NCI-H510A (cell line): ENCODE data around the gene CAVIN1.
A peak's percentile ranks its signal among the peaks of the same experiment; 100 is the strongest.
"Not testable (repeated sequence)": the region's sequence is repeated elsewhere in the genome, so short reads cannot be mapped to it uniquely, and the experiment has no call there.

Experiments used
- DNase-seq: peaks from one replicate; lab custom pipeline; 2025; lab: John Stamatoyannopoulos, UW

Gene CAVIN1

GRCh38 chr17:42378959-42379594 lies 44.0 kb downstream of the CAVIN1 start:
- DNase-seq, result no peak

- DNase-seq, result no peak
Observed at GRCh38 chr17:42378359-42378958, 44.6 kb downstream of the CAVIN1 start.

DNA sequence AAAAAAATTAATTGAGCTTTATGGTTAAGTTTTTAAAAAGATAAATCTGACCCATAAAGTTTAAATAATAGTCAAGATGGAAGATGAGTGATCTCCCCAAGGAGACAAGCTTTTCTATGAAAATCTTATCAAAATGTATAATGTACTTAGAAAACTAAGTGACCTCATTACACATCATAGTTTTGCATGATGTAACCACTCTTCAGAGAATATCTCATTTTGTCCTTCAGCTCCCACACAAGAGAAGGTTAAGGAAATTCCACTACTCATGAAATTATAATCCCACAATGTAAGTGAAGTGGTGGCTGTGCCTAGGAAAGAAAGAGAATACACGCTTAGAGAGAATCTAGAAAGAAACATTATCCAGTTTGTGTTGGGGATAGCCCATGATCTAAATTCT lies 49.2 kb downstream of the CAVIN1 start:
- DNase-seq, result no peak

GRCh38 chr17:42372142-42372541 lies 50.9 kb downstream of the CAVIN1 start:
- no peak for DNase-seq

DNA sequence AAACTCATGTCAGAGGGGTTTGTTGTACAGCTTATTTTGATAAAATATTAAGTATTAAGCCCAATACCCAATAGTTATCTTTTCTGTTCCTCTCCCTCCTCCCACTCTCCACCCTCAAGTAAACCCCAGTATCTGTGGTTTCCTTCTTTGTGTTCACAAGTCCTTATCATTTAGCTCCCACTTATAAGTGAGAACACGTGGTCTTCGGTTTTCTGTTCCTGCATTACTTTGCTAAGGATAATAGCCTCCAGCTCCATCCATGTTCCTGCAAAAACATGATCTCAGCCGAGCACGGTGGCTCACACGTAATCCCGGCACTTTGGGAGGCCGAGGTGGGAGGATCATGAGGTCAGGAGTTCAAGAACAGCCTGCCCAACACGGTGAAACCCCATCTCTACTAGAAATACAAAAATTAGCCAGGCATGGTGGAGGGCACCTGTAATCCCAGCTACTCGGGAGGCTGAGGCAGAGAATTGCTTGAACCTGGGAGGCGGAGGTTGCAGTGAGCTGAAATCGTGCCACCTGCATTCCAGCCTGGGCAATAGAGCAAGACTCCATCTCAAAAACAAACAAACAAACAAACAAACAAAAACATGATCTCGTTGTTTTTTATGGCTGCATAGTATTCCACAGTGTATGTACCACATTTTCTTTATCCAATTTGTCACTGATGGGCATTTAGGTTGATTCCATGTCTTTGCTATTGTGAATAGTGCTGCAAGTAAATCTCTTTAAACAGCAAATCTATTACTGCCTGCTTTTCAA lies 54.1 kb downstream of the CAVIN1 start:
- DNase-seq, result not testable (repeated sequence)

- DNase-seq, result not testable (repeated sequence)
Observed at GRCh38 chr17:42368310-42368709, 54.7 kb downstream of the CAVIN1 start.

GRCh38 chr17:42366176-42367023 lies 56.7 kb downstream of the CAVIN1 start:
- DNase-seq, result not testable (repeated sequence)

GRCh38 chr17:42365136-42365535 lies 57.9 kb downstream of the CAVIN1 start:
- DNase-seq, result no peak

GRCh38 chr17:42363767-42364585 lies 59.1 kb downstream of the CAVIN1 start:
- DNase-seq, result no peak

DNA sequence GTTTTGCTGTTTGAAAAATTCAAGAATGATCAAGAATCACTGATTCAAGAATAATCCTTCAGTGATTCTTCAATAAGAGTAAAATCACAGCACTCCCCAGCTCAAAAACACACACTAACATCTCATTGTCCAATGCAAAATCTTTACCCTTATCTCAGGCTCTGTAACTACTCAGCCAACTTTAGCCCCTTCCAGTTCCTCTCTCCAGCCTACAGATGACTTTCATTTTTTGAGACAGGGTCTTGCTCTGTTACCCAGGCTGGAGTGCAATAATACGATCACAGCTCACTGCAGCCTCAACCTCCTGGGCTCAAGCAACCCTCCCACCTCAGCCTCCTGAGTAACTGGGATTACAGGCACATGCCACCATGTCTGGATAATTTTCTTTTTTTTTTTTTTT lies 59.8 kb downstream of the CAVIN1 start:
- DNase-seq, result no peak

- peak; percentile 67 for DNase-seq
Observed at GRCh38 chr17:42362245-42362961, 60.7 kb downstream of the CAVIN1 start.

DNA sequence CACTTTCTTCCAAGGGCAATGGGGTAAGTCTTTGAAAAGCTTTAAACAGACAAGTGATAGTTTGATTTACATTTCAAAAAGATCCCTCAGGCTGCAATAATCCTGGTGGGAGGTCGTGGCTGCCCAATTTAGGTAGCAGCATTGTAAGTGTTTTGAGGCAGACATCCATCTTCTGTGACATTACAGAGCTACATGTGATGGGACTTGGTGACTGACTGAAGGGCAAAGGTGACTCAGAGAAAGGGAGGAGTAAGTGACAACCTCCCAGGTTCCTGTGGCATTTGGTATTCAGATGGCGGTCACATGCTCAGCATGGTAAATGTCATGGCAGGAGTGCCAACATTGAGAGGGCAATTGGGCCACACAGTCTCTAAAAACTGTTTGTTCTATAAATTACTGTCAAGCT lies 61.3 kb downstream of the CAVIN1 start:
- no peak for DNase-seq

DNA sequence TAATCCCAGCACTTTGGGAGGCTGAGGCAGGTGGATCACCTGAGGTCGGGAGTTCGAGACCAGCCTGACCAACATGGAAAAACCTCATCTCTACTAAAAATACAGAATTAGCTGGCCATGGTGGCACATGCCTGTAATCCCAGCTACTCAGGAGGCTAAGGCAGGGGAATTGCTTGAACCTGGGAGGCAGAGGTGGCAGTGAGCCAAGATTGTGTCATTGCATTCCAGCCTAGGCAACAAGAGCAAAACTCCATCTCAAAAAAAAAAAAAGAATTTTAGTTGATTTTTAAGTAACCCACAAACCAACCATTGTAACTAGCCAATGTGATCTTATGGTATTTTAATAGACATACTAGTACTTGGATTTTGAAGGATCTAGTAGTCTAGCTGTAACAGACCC lies 62.7 kb downstream of the CAVIN1 start:
- not testable (repeated sequence) for DNase-seq

DNA sequence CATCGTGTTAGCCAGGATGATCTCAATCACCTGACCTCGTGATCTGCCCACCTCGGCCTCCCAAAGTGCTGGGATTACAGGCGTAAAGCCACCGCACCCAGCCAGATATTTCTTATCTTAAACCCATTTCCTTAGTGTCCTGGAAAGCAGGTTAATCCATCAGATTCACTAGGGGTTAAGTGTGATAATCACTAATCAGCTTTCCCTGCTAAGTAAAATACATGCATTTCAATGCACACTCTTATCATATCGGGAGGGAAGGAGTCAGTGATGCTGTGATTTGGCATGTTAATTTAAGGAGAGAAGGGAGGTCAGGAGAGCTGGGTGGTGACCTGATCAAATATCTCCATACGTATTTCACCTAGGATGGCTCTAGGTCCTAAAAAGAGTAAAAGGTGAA lies 63.9 kb downstream of the CAVIN1 start:
- DNase-seq, result no peak

DNA sequence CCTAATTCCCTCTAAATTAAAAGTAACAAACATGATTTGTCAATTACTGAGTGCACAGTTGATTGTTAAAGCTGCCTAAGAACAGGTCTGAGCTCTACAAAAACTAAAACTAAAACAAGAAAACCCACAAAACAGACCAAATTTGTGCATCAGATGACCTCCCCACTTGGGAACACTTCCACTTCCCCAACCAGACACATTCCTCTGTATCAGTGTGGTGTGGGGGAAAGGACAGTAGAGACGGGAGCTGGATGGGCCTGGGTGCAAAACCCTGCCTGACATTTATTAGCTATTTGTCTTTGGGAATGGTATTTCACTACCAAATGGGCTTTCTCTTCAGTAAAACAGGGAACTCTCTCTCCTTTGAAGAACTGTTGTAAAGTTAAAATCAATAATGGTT lies 64.6 kb downstream of the CAVIN1 start:
- no peak for DNase-seq

- DNase-seq, result no peak
Observed at GRCh38 chr17:42354956-42355843, 67.9 kb downstream of the CAVIN1 start.
